ENCODE data around the gene LHX4.

- TF ChIP-seq CTCF (IDR thresholded peaks at IDR 0.05; ENCODE audit: low read depth, low read length, missing input control) (no peak), YY1 (IDR thresholded peaks at IDR 0.05) (no peak), RXRA (IDR thresholded peaks at IDR 0.05) (no peak), JUND (IDR thresholded peaks at IDR 0.05) (no peak), REST (IDR thresholded peaks at IDR 0.05) (no peak)
Measured at GRCh38 chr1:180198611-180199010, 31.5 kb upstream of the LHX4 start.

All from liver (tissue), 3 donors.